ENCODE results near the gene UPK3B. TPM values are rescaled to one million over a fixed set of nuclear protein-coding genes. Genes with fewer than 3 reads are reported as not detected.
A peak's percentile ranks its signal among the peaks of the same experiment; 100 is the strongest.
"Not testable (repeated sequence)": the region's sequence is repeated elsewhere in the genome, so short reads cannot be mapped to it uniquely, and the experiment has no call there.

UPK3B gene
- total RNA-seq, 6 donors from 2014 or later, result 26.8 to 507 (median 51.0) TPM

- Histone ChIP-seq H3K27ac (peak overlapping the region in 3 of 4 donors; percentile 7 to 56 (median 55)), H3K9me3 (no peaks in the 10 kb centered on the region), H3K27me3 (no peaks in the 10 kb centered on the region), H3K36me3 (no peaks in the 10 kb centered on the region), H3K4me3 (no peak overlapping the region), H3K4me1 (peaks cover 0 to 18% (median 16%) of the 10 kb centered on the region in 4 donors)
- ATAC-seq (ENCODE audit: low FRiP score in 2 of 2) (peak; percentile 2), DNase-seq (peak in 1 of 2 donors; percentile 68)
- WGBS, 2 donors, result 57 to 64% methylated on average over 12 to 18 of the region's 21 CpGs
- TF ChIP-seq, protein P1, sequence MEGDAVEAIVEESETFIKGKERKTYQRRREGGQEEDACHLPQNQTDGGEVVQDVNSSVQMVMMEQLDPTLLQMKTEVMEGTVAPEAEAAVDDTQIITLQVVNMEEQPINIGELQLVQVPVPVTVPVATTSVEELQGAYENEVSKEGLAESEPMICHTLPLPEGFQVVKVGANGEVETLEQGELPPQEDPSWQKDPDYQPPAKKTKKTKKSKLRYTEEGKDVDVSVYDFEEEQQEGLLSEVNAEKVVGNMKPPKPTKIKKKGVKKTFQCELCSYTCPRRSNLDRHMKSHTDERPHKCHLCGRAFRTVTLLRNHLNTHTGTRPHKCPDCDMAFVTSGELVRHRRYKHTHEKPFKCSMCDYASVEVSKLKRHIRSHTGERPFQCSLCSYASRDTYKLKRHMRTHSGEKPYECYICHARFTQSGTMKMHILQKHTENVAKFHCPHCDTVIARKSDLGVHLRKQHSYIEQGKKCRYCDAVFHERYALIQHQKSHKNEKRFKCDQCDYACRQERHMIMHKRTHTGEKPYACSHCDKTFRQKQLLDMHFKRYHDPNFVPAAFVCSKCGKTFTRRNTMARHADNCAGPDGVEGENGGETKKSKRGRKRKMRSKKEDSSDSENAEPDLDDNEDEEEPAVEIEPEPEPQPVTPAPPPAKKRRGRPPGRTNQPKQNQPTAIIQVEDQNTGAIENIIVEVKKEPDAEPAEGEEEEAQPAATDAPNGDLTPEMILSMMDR (IDR thresholded peaks at IDR 0.05), result peak in 3 of 6 experiments; percentile 9 to 36 (median 11)
- no peak for TF ChIP-seq EP300 (IDR thresholded peaks at IDR 0.05)
Measured at GRCh38 chr7:76512941-76513816, 2.8 kb downstream of the UPK3B start.

DNA sequence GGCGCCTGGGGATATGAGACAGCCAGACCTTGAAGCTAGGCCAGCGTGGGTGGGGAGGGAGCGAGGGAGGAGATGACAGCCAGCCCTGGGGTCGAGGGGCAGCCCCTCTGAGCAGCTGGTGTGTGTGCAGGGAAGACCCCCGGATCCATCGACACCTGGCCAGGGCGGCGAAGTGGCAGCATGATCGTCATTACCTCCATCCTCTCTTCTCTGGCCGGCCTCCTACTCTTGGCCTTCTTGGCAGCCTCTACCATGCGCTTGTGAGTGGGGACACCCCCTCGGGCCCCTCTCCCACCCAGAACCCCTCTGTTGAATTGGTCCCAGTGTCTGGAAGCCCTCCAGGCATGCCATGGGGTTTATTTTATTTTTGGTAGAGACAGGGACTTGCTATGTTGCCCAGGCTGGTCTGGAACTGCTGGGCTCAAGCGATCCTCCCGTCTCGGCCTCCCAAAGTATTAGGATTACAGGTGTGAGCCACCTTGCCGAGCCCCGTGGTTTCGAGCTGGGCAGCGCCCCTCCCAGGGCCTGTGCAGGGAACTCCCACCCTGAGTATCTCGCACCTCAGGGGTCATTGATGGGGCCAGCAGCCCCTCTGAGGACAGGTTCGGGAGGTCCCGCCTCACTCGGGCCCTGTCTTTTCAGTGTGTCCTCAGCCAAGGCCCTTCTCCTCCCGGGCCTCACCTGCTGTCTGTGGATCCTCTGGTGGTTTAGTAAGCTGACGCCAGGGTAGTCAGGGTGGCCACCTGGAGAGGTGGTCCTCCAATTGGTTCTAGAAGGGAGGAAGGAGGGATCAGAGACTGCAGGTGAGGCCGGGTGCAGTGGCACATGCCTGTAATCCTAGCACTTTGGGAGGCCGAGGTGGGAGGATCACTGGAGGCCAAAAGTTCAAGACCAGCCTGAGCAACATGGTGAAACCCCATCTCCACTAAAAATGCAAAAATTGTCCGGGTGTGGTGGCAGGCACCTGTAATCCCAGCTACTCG lies 3.8 kb downstream of the UPK3B start:
- WGBS, 2 donors, result 90 to 94% methylated on average over 18 to 27 of the region's 29 CpGs
- peaks cover 0 to 18% (median 16%) of the 10 kb centered on the region in 4 donors for H3K4me1 ChIP-seq
- TF ChIP-seq POLR2A (IDR thresholded peaks at IDR 0.05) (no peak), POLR2AphosphoS5 (IDR thresholded peaks at IDR 0.05) (no peak), EP300 (IDR thresholded peaks at IDR 0.05) (no peak)
- TF ChIP-seq, protein P1 (IDR thresholded peaks at IDR 0.05), result no peak
- ATAC-seq (ENCODE audit: low FRiP score in 2 of 2), result no peak
- DNase-seq, result peak in 1 of 2 donors; percentile 45
- peak overlapping the region in 2 of 4 donors; percentile 7 to 56 for H3K27ac ChIP-seq
- no peaks in the 10 kb centered on the region for H3K36me3 ChIP-seq
- no peaks in the 10 kb centered on the region for H3K9me3 ChIP-seq
- no peak overlapping the region for H3K4me3 ChIP-seq
- no peaks in the 10 kb centered on the region for H3K27me3 ChIP-seq

DNA sequence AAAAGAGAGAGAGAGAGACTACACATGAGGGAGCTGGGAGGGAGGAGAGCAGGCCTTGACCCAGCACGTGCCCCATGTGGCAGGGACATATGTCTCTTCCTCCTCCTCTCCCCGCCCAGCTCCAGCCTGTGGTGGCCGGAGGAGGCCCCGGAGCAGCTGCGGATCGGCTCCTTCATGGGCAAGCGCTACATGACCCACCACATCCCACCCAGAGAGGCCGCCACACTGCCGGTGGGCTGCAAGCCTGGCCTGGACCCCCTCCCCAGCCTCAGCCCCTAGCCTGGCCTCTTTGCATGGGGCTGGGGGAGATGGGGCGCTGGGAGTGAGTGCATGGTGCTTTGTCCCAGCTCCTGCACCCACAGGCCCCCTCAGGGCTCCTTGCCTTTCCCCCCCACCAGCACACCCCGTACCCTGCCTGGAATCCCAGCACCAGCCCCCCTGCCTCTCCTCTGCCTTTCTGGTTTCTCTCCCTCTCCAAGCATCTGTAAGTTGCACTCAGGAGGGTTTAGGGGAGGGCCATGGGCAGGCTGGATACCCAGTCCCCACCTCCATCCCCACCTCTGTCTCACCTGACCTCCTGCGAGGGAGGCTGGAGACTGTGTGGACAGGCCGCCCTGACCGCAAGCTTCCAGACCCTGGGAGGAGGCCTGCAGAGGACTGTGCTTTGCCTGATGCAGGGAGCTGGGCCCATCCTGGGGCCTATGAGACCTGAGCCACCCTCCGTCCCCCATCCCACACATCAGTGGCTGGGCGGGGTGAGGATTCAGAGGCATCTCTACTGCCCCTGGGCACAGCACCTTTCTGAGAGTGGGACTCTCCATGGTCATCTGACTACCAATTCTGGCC lies 4.8 kb downstream of the UPK3B start:
- Histone ChIP-seq H3K27me3 (no peaks in the 10 kb centered on the region), H3K27ac (peak overlapping the region in 2 of 4 donors; percentile 26 to 52), H3K4me1 (peaks cover 0 to 14% (median 12%) of the 10 kb centered on the region in 4 donors), H3K9me3 (no peaks in the 10 kb centered on the region), H3K4me3 (no peak overlapping the region), H3K36me3 (no peaks in the 10 kb centered on the region)
- ATAC-seq (ENCODE audit: low FRiP score in 2 of 2), result no peak
- TF ChIP-seq EP300 (IDR thresholded peaks at IDR 0.05) (no peak), POLR2AphosphoS5 (IDR thresholded peaks at IDR 0.05) (no peak), POLR2A (IDR thresholded peaks at IDR 0.05) (no peak)
- TF ChIP-seq, protein P1 (IDR thresholded peaks at IDR 0.05), result no peak
- DNase-seq, result peak in 1 of 2 donors; percentile 70
- 69 to 81% methylated on average over 6 to 13 of the region's 16 CpGs for WGBS, 2 donors

GRCh38 chr7:76515999-76516443 lies 5.7 kb downstream of the UPK3B start:
- peak in 1 of 2 donors; percentile 96 for DNase-seq
- Histone ChIP-seq H3K9me3 (no peaks in the 10 kb centered on the region), H3K27me3 (no peaks in the 10 kb centered on the region), H3K27ac (no peak overlapping the region), H3K4me3 (no peak overlapping the region), H3K4me1 (peaks cover 0 to 14% (median 7%) of the 10 kb centered on the region in 4 donors), H3K36me3 (no peaks in the 10 kb centered on the region)
- no peak for TF ChIP-seq POLR2AphosphoS5 (IDR thresholded peaks at IDR 0.05)
- TF ChIP-seq POLR2A (IDR thresholded peaks at IDR 0.05), result no peak
- TF ChIP-seq, protein P1 (IDR thresholded peaks at IDR 0.05), result peak in 3 of 6 experiments; percentile 57 to 93 (median 70)
- no peak for TF ChIP-seq EP300 (IDR thresholded peaks at IDR 0.05)
- ATAC-seq (ENCODE audit: low FRiP score in 2 of 2), result peak in 1 of 2 donors; percentile 85
- WGBS, 2 donors, result no CpG with 5 or more reads among the region's 32 CpGs

GRCh38 chr7:76516932-76517331 lies 6.6 kb downstream of the UPK3B start:
- peaks cover 0 to 14% (median 7%) of the 10 kb centered on the region in 4 donors for H3K4me1 ChIP-seq
- WGBS, 2 donors, result 91% methylated on average over 6 of the region's 6 CpGs; no CpG with 5 or more reads in 1 of the 2 donors
- not testable (repeated sequence) for H3K27me3 ChIP-seq; H3K9me3 ChIP-seq; H3K4me3 ChIP-seq; ATAC-seq (ENCODE audit: low FRiP score in 2 of 2); H3K36me3 ChIP-seq; DNase-seq; H3K27ac ChIP-seq

DNA sequence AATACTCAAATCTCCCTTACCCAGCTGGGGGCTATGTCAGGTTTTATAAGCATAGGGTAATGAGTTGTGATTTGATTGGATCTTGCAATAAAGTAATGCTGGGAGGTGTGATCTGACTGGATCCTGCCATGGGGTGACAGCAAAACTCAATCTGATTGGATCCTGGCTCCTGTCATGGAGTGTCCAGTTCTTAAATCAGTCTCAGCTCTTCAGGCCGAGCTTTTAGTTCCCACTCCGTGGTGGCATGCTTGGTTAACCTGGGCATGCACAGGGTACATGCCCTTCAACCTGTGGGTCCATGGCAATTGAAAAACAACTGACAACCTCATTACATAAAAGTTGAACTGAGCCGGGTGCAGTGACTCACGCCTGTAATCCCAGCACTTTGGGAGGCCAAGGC lies 15.8 kb downstream of the UPK3B start:
- H3K4me1 ChIP-seq; H3K27ac ChIP-seq; H3K27me3 ChIP-seq; ATAC-seq (ENCODE audit: low FRiP score in 2 of 2); H3K9me3 ChIP-seq; DNase-seq; H3K36me3 ChIP-seq; H3K4me3 ChIP-seq: not testable (repeated sequence)
- WGBS, 2 donors, result no CpG with 5 or more reads among the region's 4 CpGs
